GM10266 (cell line): ENCODE measurements around the gene P2RY6.

Experiments
- DNase-seq: peaks from one replicate; pipeline ENCODE4 v3.0.0; 2012; ENCODE audit errors: extremely low spot score
- CTCF ChIP-seq: IDR thresholded peaks from 2 replicates; pipeline ENCODE4 v1.5.1; 2012; ENCODE audit warnings: mild to moderate bottlenecking, low read depth; ENCODE audit not compliant: control insufficient read depth, insufficient read depth; ENCODE audit errors: missing control alignments

Gene P2RY6

GRCh38 chr11:73296501-73297230 lies 24.5 kb downstream of the P2RY6 start:
- TF ChIP-seq CTCF = no peak
- DNase-seq = no peak

- DNase-seq = no peak
- no peak for TF ChIP-seq CTCF
These were observed 25.1 kb downstream of the P2RY6 start for GRCh38 chr11:73297231-73297590.

GRCh38 chr11:73297702-73298101 lies 25.6 kb downstream of the P2RY6 start:
- DNase-seq = no peak

DNA sequence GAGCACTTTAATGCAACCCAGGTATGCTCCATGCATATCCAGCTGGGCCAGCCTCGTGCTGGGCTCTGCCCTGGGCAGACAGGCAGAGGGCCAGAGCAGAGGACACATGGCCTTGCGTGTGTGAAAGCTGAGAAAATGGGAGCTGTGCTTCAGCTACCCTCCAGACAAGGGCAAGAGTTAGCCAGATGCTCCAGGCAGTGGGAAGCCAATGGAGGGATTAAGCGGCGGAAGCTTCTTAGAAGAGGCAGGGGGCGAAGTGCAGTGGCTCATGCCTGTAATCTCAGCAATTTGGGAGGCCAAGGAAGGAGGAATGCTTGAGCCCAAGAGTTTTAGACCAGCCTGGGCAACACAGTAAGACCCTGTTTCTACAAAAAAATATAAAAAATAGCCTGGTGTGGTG lies 26.1 kb downstream of the P2RY6 start:
- no peak for TF ChIP-seq CTCF
- DNase-seq = no peak

More at GRCh38 chr11:73297702-73298101, 25.6 kb downstream of the P2RY6 start:
- no peak for TF ChIP-seq CTCF

GRCh38 chr11:73299751-73300150 lies 27.6 kb downstream of the P2RY6 start:
- no peak for DNase-seq
- no peak for TF ChIP-seq CTCF

- no peak for TF ChIP-seq CTCF
- no peak for DNase-seq
These were observed 34.1 kb downstream of the P2RY6 start for GRCh38 chr11:73306069-73306841.

DNA sequence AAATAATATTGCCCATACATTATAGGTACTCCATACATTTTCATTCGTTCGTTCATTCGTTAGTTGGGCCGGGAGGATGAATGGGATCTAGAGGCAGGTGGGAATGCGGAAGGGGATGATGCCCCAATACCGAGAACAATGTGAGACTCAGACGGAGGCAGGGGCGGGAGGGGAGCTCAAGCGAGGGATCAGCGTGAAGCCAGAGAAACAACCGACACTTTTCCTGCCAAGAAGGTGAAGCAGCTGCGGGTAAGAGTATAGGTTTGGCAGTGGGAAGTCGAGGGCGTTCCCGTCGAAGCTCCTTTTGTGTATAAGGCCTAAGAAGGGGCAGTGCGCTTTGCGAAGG lies 34.8 kb downstream of the P2RY6 start:
- no peak for DNase-seq
- TF ChIP-seq CTCF = no peak
